ENCODE results near the gene CAPZA1. TPM values are rescaled to one million over a fixed set of nuclear protein-coding genes. Genes with fewer than 3 reads are reported as not detected.

The CAPZA1 gene
- total RNA-seq, 5 donors from 2014 or later (not counting 1 experiment from before 2014, with no cell fraction given) = 115 to 189 (median 138) TPM

DNA sequence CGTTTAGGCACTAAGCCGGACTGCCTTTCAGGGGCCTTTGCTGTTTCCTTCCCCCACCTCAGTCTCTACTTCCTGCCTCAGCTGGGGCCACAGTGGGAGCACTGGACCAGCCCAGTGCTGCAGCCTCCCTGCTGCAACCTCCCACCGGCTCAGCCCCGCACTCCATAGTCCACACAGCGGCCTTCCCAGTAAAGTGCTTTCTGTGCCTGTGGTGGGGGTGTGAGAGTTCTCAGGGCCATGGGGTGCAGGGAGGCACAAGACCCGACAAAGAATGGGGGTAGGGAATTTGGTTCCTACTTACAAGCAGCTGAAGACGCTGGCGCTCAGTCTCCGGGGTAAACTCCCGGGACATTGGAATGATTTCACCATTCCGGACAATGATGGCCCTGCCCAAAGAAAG lies 92.0 kb downstream of the CAPZA1 start:
- ChIA-PET CTCF (no interaction called here), POLR2A (no interaction called here)
- Histone ChIP-seq H3K27me3 (replicated peaks in 1 of 2; ENCODE audit: control insufficient read depth in 2 of 2, extremely low read depth in 1 of 2, insufficient read depth in 2 of 2, low read length in 1 of 2) (peaks cover 0 to 32% of the 10 kb centered on the region in 2 experiments), H3K4me1 (ENCODE audit: control insufficient read depth in 1 of 2, extremely low read depth in 1 of 2, insufficient read depth in 2 of 2, low read length in 2 of 2) (peaks cover 6 to 30% of the 10 kb centered on the region in 2 experiments), H3K4me3 (ENCODE audit: control insufficient read depth in 1 of 2, extremely low read depth in 1 of 2, low read length in 1 of 2) (no peak overlapping the region), H3K27ac (ENCODE audit: low read length) (no peak overlapping the region), H3K36me3 (ENCODE audit: control insufficient read depth in 2 of 2, extremely low read depth in 1 of 2, insufficient read depth in 1 of 2, low read length in 1 of 2) (no peaks in the 10 kb centered on the region), H3K9me3 (no peaks in the 10 kb centered on the region)
- Mint-ChIP-seq H3K27me3 (peaks cover 3 to 5% of the 10 kb centered on the region in 2 donors), H3K9me3 (no peaks in the 10 kb centered on the region), H3K4me3 (no peak overlapping the region), H3K27ac (no peak overlapping the region), H3K36me3 (no peaks in the 10 kb centered on the region), H3K4me1 (peaks cover 21 to 34% (median 25%) of the 10 kb centered on the region in 3 donors)
- ATAC-seq (replicated peaks in 1 of 4) (no peak), DNase-seq (no peak)
- WGBS (ENCODE audit: insufficient coverage) = 92% methylated on average over 9 of the region's 11 CpGs

DNA sequence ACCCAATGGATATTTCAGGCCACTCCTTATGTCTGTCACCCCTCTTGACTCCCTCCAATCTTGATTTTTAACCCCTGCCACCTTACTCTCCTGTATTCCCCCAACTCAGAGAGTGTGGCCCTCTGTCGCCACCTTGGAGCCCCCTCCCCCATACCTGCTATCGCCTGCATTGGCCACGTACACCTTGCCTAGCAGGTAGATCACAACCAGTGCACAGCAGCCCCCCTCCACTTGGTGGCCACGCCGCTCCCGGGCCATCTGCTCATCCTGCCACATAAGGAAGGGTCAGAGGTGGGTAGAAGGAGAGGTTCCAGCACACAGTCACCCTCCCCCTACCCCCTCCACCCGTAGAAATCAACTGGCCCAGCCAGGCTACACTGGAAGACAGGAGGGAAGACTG lies 92.6 kb downstream of the CAPZA1 start:
- peaks cover 0 to 31% of the 10 kb centered on the region in 2 experiments for H3K27me3 ChIP-seq (replicated peaks in 1 of 2; ENCODE audit: control insufficient read depth in 2 of 2, extremely low read depth in 1 of 2, insufficient read depth in 2 of 2, low read length in 1 of 2)
- ATAC-seq (replicated peaks in 1 of 4) (no peak), DNase-seq (no peak)
- no peaks in the 10 kb centered on the region for H3K36me3 ChIP-seq (ENCODE audit: control insufficient read depth in 2 of 2, extremely low read depth in 1 of 2, insufficient read depth in 1 of 2, low read length in 1 of 2)
- CTCF ChIA-PET = interaction anchor here in 1 of 2 donors (0.6 kb wide), 2 partner anchors 89 to 144 kb away, joined by 3 to 4 read pairs; no protein-coding TSS in a partner anchor
- peaks cover 21 to 34% (median 25%) of the 10 kb centered on the region in 3 donors for H3K4me1 Mint-ChIP-seq
- POLR2A ChIA-PET = interaction anchor here in 1 of 2 donors (0.6 kb wide), 1 partner anchor 90 kb away, joined by 5 read pairs; no protein-coding TSS in a partner anchor
- H3K36me3 Mint-ChIP-seq = no peaks in the 10 kb centered on the region
- no peak overlapping the region for H3K27ac ChIP-seq (ENCODE audit: low read length)
- H3K4me3 Mint-ChIP-seq = no peak overlapping the region
- H3K9me3 Mint-ChIP-seq = no peaks in the 10 kb centered on the region
- no peak overlapping the region for H3K4me3 ChIP-seq (ENCODE audit: control insufficient read depth in 1 of 2, extremely low read depth in 1 of 2, low read length in 1 of 2)
- peaks cover 3 to 5% of the 10 kb centered on the region in 2 donors for H3K27me3 Mint-ChIP-seq
- H3K27ac Mint-ChIP-seq = no peak overlapping the region
- 100% methylated on average over 1 of the region's 7 CpGs for WGBS (ENCODE audit: insufficient coverage)
- H3K9me3 ChIP-seq = no peaks in the 10 kb centered on the region
- H3K4me1 ChIP-seq (ENCODE audit: control insufficient read depth in 1 of 2, extremely low read depth in 1 of 2, insufficient read depth in 2 of 2, low read length in 2 of 2) = peaks cover 6 to 28% of the 10 kb centered on the region in 2 experiments

DNA sequence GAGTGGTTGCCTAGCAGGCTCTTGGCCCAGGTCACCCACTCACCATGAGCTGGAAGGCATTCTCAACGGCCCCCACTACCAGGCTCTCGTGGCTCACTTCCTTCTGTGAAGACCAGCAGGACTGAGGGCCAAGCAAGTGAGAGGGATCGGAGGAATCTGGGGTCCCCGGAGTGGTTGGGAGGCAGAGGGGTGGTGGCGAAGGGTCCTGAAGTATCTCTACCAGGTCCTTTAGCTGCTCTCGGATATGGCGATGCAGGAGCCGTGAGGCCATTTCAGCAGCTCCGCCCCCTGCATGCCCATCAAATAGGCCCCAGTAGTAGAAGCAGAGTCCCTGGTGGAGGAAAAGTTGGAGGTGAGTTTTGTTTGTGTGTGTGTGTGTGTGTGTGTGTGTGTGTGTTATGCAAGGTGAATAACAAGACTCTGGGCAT lies 93.1 kb downstream of the CAPZA1 start:
- no peak for ATAC-seq (replicated peaks in 1 of 4)
- H3K27me3 ChIP-seq (replicated peaks in 1 of 2; ENCODE audit: control insufficient read depth in 2 of 2, extremely low read depth in 1 of 2, insufficient read depth in 2 of 2, low read length in 1 of 2) = peaks cover 0 to 28% of the 10 kb centered on the region in 2 experiments
- no peaks in the 10 kb centered on the region for H3K9me3 Mint-ChIP-seq
- no peaks in the 10 kb centered on the region for H3K9me3 ChIP-seq
- H3K27ac ChIP-seq (ENCODE audit: low read length) = no peak overlapping the region
- no peak overlapping the region for H3K4me3 ChIP-seq (ENCODE audit: control insufficient read depth in 1 of 2, extremely low read depth in 1 of 2, low read length in 1 of 2)
- H3K36me3 Mint-ChIP-seq = no peaks in the 10 kb centered on the region
- no peak overlapping the region for H3K27ac Mint-ChIP-seq
- peaks cover 19 to 30% (median 22%) of the 10 kb centered on the region in 3 donors for H3K4me1 Mint-ChIP-seq
- H3K4me3 Mint-ChIP-seq = no peak overlapping the region
- no peaks in the 10 kb centered on the region for H3K36me3 ChIP-seq (ENCODE audit: control insufficient read depth in 2 of 2, extremely low read depth in 1 of 2, insufficient read depth in 1 of 2, low read length in 1 of 2)
- 89% methylated on average over 8 of the region's 9 CpGs for WGBS (ENCODE audit: insufficient coverage)
- no peak for DNase-seq
- CTCF ChIA-PET = interaction anchor here in 1 of 2 donors (0.6 kb wide), 2 partner anchors 90 to 143 kb away, joined by 3 to 4 read pairs; no protein-coding TSS in a partner anchor
- H3K27me3 Mint-ChIP-seq = peaks cover 3 to 5% of the 10 kb centered on the region in 2 donors
- POLR2A ChIA-PET = no interaction called here
- peaks cover 6 to 23% of the 10 kb centered on the region in 2 experiments for H3K4me1 ChIP-seq (ENCODE audit: control insufficient read depth in 1 of 2, extremely low read depth in 1 of 2, insufficient read depth in 2 of 2, low read length in 2 of 2)

DNA sequence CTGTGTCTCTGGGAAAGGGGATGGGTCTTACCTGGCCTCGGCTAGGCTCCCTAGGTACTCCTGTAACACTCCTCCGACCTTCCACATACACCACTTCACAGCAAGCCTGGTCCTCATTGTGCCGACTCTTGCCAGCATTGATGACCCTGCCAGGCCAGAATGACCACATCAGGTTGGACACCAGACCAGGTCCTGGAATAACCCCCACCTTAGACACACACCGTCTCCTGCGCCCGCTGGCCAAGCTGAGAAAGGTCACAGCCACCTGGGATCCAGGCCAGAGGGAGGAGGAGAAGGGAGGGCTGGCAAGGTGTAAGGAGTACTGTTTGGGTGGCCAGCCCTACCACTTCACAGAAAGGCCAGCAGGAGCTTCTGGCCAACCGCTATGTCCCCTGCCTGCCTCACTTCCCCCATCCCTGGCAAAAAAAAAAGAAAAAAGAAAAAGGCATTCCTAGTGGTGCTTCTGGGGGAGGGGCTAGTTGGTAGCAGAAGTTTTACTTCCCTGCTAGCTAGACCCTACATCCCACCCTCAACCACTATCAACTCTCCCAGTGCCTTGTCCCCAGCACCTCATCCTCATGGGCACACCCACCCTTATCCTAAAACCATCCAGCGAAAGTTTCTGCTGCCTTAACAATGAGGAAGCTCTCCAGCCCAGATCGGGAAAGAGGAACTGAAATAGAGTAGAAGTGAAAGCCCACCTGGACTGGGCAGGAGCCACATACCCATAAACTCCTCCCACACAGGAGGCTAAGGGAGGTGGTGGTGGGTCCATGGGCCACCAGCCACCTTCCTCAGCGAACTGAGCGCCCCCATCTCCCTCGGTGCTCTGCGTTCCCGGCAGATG lies 94.1 kb downstream of the CAPZA1 start:
- H3K27me3 ChIP-seq (replicated peaks in 1 of 2; ENCODE audit: control insufficient read depth in 2 of 2, extremely low read depth in 1 of 2, insufficient read depth in 2 of 2, low read length in 1 of 2) = peaks cover 0 to 30% of the 10 kb centered on the region in 2 experiments
- peaks cover 6 to 26% of the 10 kb centered on the region in 2 experiments for H3K4me1 ChIP-seq (ENCODE audit: control insufficient read depth in 1 of 2, extremely low read depth in 1 of 2, insufficient read depth in 2 of 2, low read length in 2 of 2)
- WGBS (ENCODE audit: insufficient coverage) = 52% methylated on average over 6 of the region's 14 CpGs
- no peak overlapping the region for H3K27ac ChIP-seq (ENCODE audit: low read length)
- H3K36me3 ChIP-seq (ENCODE audit: control insufficient read depth in 2 of 2, extremely low read depth in 1 of 2, insufficient read depth in 1 of 2, low read length in 1 of 2) = no peaks in the 10 kb centered on the region
- ChIA-PET CTCF (interaction anchor here in 1 of 2 donors (0.9 to 2.1 kb wide), 2 partner anchors 19 to 95 kb away, joined by 3 to 15 read pairs; partner anchors contain the start of genes CAPZA1 and ST7L), POLR2A (no interaction called here)
- DNase-seq = peak in 1 of 35 experiments; percentile 21
- Mint-ChIP-seq H3K36me3 (no peaks in the 10 kb centered on the region), H3K9me3 (no peaks in the 10 kb centered on the region), H3K27me3 (peaks cover 6 to 7% of the 10 kb centered on the region in 2 donors), H3K27ac (peak overlapping the region in 1 of 2 donors; percentile 58), H3K4me3 (peak overlapping the region; percentile 58 to 86 (median 69)), H3K4me1 (peaks cover 19 to 29% (median 20%) of the 10 kb centered on the region in 3 donors)
- ATAC-seq (replicated peaks in 1 of 4) = no peak
- H3K4me3 ChIP-seq (ENCODE audit: control insufficient read depth in 1 of 2, extremely low read depth in 1 of 2, low read length in 1 of 2) = peak overlapping the region in 1 of 2 donors; percentile 55
- no peaks in the 10 kb centered on the region for H3K9me3 ChIP-seq

DNA sequence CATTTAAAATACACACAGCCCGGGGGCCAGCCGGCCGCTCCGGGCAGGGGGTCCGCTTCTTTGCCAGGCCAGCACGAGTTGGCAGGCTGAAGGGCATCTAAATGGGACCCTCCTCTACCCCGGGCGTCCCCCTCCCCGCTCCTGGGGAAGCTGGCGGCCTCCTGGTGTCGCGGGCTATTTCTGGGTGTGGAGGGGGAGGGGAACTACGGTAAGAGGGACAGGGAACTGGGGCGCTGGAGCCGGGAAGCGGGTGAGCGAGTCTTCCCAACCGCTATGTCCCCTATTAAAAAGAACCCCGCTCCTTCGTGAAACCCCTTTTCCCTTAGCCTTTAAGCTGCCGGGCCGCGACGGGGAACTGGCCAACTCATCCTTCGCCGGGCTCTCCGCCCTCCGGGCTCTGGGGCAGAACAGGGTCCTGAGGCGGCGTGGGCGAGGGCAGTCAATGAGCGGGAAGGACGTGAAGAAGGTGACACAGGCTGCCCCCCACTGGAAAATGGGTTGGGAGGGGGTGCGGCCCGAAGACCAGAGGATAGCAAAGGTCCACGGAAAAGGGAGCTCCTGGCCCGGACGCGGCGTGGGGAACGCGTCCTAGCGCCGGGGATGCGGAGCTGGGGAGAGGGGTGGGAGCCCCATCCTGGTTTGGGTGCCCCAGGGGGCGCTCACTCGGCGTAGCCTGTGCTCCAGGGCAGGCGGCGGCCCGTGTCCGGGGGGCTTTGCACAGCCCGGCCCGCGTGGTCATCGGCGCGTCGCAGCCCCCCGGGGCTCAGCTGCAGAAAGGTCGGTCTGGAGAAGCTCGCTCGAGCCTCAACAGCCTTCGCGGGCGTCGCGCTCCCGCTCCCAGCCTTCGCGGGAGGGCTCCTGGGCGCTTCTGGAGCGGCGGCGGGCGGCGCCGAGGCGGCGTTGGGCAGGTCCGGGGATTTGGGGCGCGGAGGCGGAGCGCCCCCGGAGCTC lies 95.0 kb downstream of the CAPZA1 start:
- Histone ChIP-seq H3K27ac (ENCODE audit: low read length) (no peak overlapping the region), H3K4me1 (ENCODE audit: control insufficient read depth in 1 of 2, extremely low read depth in 1 of 2, insufficient read depth in 2 of 2, low read length in 2 of 2) (peaks cover 6 to 31% of the 10 kb centered on the region in 2 experiments), H3K36me3 (ENCODE audit: control insufficient read depth in 2 of 2, extremely low read depth in 1 of 2, insufficient read depth in 1 of 2, low read length in 1 of 2) (no peaks in the 10 kb centered on the region), H3K9me3 (no peaks in the 10 kb centered on the region), H3K27me3 (replicated peaks in 1 of 2; ENCODE audit: control insufficient read depth in 2 of 2, extremely low read depth in 1 of 2, insufficient read depth in 2 of 2, low read length in 1 of 2) (peaks cover under 1 to 38% of the 10 kb centered on the region in 2 experiments), H3K4me3 (ENCODE audit: control insufficient read depth in 1 of 2, extremely low read depth in 1 of 2, low read length in 1 of 2) (peak overlapping the region; percentile 55 to 60)
- ATAC-seq (replicated peaks in 1 of 4) = peak; percentile 2 to 6 (median 4)
- Mint-ChIP-seq H3K27me3 (peaks cover 6 to 11% of the 10 kb centered on the region in 2 donors), H3K4me3 (peak overlapping the region; percentile 75 to 86 (median 79)), H3K27ac (no peak overlapping the region), H3K4me1 (peaks cover 19 to 31% (median 20%) of the 10 kb centered on the region in 3 donors), H3K36me3 (no peaks in the 10 kb centered on the region), H3K9me3 (no peaks in the 10 kb centered on the region)
- 1% methylated on average over 56 of the region's 86 CpGs for whole genome bisulfite sequencing (ENCODE audit: insufficient coverage)
- DNase-seq = peak in 3 of 35 experiments; percentile 21 to 33 (median 24)
- ChIA-PET CTCF (interaction anchor here (0.7 to 3.0 kb wide), 18 partner anchors 10 to 1233 kb away, joined by 3 to 22 read pairs (median 4); partner anchors contain the start of genes LRIG2 (in 2 of the 2), MOV10 (in 2 of the 2), CAPZA1 (in 1 of the 2) and SLC16A1 (in 1 of the 2)), POLR2A (interaction anchor here (0.7 to 1.3 kb wide), 4 partner anchors 11 to 96 kb away, joined by 3 to 4 read pairs (median 3); no protein-coding TSS in a partner anchor)

All from T-cell (primary cell).